OCI-LY7 (cell line): ENCODE data around the gene HNRNPL. TPM values are rescaled to one million over a fixed set of nuclear protein-coding genes. Genes with fewer than 3 reads are reported as not detected.

ENCODE experiments used
- BruUV-seq: library from RNA; stranded (reverse); fragments of 400-500 nt; replicated peaks from 2 replicates; lab custom pipeline; 2021; lab: Mats Ljungman, UMichigan
- CTCF ChIA-PET: fragments of 300-600 bp; sonication (Branson Sonifier 250); formaldehyde crosslinking; loops from one replicate; lab custom pipeline; 2022; ENCODE audit warnings: antibody characterized with exemption; ENCODE audit not compliant: unreplicated experiment; lab: Charles Lee
- POLR2A ChIA-PET: fragments of 300-600 bp; sonication (Branson Sonifier 250); formaldehyde crosslinking; loops from one replicate; lab custom pipeline; 2022; ENCODE audit warnings: antibody characterized with exemption; lab: Charles Lee
- DNase-seq: peaks from one replicate; pipeline ENCODE4 v3.0.0-alpha.2; 2015; ENCODE audit warnings: low spot score
- H2AFZ ChIP-seq: fragments of 200-600 bp; sonication (generic), shearing (Covaris generic); 2 replicates; pipeline ENCODE4 v1.6.1; 2014; ENCODE audit warnings: mild to moderate bottlenecking, antibody characterized with exemption, low read length, moderate library complexity
- H3K27ac ChIP-seq: fragments of 200-600 bp; sonication (generic); 2 replicates; pipeline ENCODE4 v1.5.1; 2014; ENCODE audit warnings: mixed run types, low read depth, mild to moderate bottlenecking, moderate library complexity, low read length, inconsistent platforms; ENCODE audit not compliant: poor library complexity, severe bottlenecking
- H3K36me3 ChIP-seq: fragments of 200-600 bp; sonication (generic); 2 replicates; pipeline ENCODE4 v1.6.1; 2014; ENCODE audit warnings: mild to moderate bottlenecking, antibody characterized with exemption, low read length, moderate library complexity, mixed read lengths; ENCODE audit not compliant: insufficient read depth
- H3K4me1 ChIP-seq: fragments of 200-600 bp; sonication (generic); 2 replicates; pipeline ENCODE4 v1.5.1; 2014; ENCODE audit warnings: mild to moderate bottlenecking, low read length; ENCODE audit not compliant: insufficient read depth, poor library complexity, severe bottlenecking
- H3K4me2 ChIP-seq: fragments of 200-600 bp; sonication (generic); 2 replicates; pipeline ENCODE4 v1.6.1; 2014; ENCODE audit warnings: mild to moderate bottlenecking, low read length
- H3K4me3 ChIP-seq: fragments of 200-600 bp; sonication (generic); 2 replicates; pipeline ENCODE4 v1.5.1; 2014; ENCODE audit warnings: mild to moderate bottlenecking, low read depth, low read length; ENCODE audit not compliant: poor library complexity, severe bottlenecking
- H3K79me2 ChIP-seq: fragments of 200-600 bp; sonication (generic); 2 replicates; pipeline ENCODE4 v1.6.1; 2016; ENCODE audit warnings: low read depth, mild to moderate bottlenecking, low read length, moderate library complexity, mixed read lengths; ENCODE audit not compliant: insufficient read depth
- H3K9me2 ChIP-seq: fragments of 200-600 bp; sonication (generic); 2 replicates; pipeline ENCODE4 v1.6.1; 2016; ENCODE audit warnings: mild to moderate bottlenecking, low read length, mixed read lengths; ENCODE audit not compliant: insufficient read depth
- H3K9me3 ChIP-seq: fragments of 200-600 bp; sonication (generic); 2 replicates; pipeline ENCODE4 v1.6.1; 2014; ENCODE audit warnings: mild to moderate bottlenecking, mixed run types, low read length, mixed read lengths
- H4K20me1 ChIP-seq: fragments of 200-600 bp; sonication (generic); 2 replicates; pipeline ENCODE4 v1.6.1; 2014; ENCODE audit warnings: mild to moderate bottlenecking, antibody characterized with exemption, low read length, moderate library complexity, mixed read lengths; ENCODE audit not compliant: insufficient read depth
- EZH2phosphoT487 ChIP-seq: fragments of 200-600 bp; sonication (generic); IDR thresholded peaks from 2 replicates; pipeline ENCODE4 v1.6.1; 2018; ENCODE audit warnings: low read depth, borderline replicate concordance, mild to moderate bottlenecking, mixed run types, antibody characterized with exemption, low read length, moderate library complexity, mixed read lengths
- intact Hi-C: fragments of 100-400 bp; cut with micrococcal nuclease; formaldehyde crosslinking; loops from one replicate; pipeline ENCODE4 v1.10.0; 2022; ENCODE audit not compliant: unreplicated experiment
- total RNA-seq, 2 experiments: library from RNA; depleted of rRNA in 1 of 2; stranded (reverse); fragments of >200 nt in 1 of 2; shearing (Covaris generic) in 1 of 2; gene quantifications; 2 replicates each; pipeline ENCODE4 v1.2.3, GENCODE V29; 2014 to 2022
- TF ChIP-seq, protein P1 (sequence below): fragments of 200-600 bp; sonication (generic); conservative IDR thresholded peaks from 2 replicates; pipeline ENCODE4 v1.5.1; 2014; ENCODE audit warnings: mild to moderate bottlenecking, antibody characterized with exemption, low read length, moderate library complexity, mixed read lengths

Gene HNRNPL
- total RNA-seq, 2 experiments from 2014 or later: 263 to 655 TPM

DNA sequence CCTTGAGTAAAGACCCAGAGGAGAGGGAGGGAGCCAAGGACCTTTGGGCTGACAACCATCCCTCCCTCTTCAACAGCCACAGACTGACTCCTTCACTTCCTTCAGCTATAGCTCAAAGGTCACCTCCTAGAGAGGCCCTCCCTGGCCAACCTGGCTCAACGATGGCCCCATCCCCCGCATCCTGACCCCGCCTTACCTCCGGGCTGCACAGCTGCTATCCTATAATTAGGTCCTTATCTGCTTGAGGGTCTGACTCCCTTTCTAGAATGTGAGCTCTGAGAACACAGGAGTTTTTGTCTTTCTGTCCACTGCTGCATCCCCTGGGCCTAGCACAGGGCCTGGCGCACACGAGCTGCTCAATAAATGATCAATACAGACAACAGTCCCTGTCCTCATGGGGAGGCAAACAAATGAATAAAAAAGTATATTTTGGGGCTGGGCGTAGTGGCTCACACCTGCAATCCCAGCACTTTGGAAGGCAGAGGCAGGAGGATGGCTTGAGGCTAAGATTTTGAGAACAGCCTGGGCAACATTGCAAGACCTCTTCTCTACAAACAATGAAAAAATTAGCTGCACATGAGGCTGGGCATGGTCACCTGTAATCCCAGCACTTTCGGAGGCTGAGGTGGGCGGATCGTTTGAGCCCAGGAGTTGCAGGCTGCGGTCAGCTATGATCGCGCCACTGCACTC lies 30.4 kb downstream of the HNRNPL start:
- TF ChIP-seq, protein P1, sequence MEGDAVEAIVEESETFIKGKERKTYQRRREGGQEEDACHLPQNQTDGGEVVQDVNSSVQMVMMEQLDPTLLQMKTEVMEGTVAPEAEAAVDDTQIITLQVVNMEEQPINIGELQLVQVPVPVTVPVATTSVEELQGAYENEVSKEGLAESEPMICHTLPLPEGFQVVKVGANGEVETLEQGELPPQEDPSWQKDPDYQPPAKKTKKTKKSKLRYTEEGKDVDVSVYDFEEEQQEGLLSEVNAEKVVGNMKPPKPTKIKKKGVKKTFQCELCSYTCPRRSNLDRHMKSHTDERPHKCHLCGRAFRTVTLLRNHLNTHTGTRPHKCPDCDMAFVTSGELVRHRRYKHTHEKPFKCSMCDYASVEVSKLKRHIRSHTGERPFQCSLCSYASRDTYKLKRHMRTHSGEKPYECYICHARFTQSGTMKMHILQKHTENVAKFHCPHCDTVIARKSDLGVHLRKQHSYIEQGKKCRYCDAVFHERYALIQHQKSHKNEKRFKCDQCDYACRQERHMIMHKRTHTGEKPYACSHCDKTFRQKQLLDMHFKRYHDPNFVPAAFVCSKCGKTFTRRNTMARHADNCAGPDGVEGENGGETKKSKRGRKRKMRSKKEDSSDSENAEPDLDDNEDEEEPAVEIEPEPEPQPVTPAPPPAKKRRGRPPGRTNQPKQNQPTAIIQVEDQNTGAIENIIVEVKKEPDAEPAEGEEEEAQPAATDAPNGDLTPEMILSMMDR: no peak
- TF ChIP-seq EZH2phosphoT487: no peak
- no peaks in the 10 kb centered on the region for H3K9me2 ChIP-seq
- H2AFZ ChIP-seq: no peak overlapping the region
- no peak overlapping the region for H3K27ac ChIP-seq
- no peak for DNase-seq
- H3K4me2 ChIP-seq: peak overlapping the region; percentile 15; the same call in 1 of the 2 replicates
- no peaks in the 10 kb centered on the region for H3K9me3 ChIP-seq
- no peak overlapping the region for H3K4me3 ChIP-seq
- H4K20me1 ChIP-seq: no peaks in the 10 kb centered on the region
- POLR2A ChIA-PET: interaction anchor here (0.6 kb wide), 1 partner anchor 8 kb away, joined by 5 read pairs; no protein-coding TSS in a partner anchor
- BruUV-seq: no TSS peak
- peaks cover 18% of the 10 kb centered on the region; the same call in 1 of the 2 replicates for H3K36me3 ChIP-seq
- peaks cover 7% of the 10 kb centered on the region for H3K4me1 ChIP-seq
- intact Hi-C loops: no loop called here
- CTCF ChIA-PET: no interaction called here
- H3K79me2 ChIP-seq: no peaks in the 10 kb centered on the region

DNA sequence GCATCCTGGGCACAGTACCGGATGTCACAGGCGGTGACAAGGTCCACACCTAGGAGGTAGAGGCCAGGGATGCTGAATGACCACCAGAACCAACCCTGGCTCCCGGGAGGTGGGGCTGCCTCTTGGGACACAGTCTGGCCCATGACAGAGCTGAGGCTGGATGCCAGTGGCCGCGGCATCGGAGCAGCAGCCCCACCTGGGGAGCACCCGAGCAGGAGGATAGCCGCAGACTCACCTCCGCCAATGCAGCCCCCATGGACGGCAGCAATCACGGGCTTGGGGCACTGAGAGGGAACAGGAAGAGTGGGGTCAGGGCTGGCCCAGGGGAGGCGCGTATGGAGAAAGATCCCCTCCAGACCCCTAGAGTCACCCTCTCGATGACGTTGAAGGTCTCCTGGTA lies 32.7 kb downstream of the HNRNPL start:
- no peaks in the 10 kb centered on the region for H4K20me1 ChIP-seq
- H3K4me1 ChIP-seq: peaks cover 7% of the 10 kb centered on the region
- no peak overlapping the region for H3K4me3 ChIP-seq
- H3K4me2 ChIP-seq: no peak overlapping the region
- H3K79me2 ChIP-seq: no peaks in the 10 kb centered on the region
- H2AFZ ChIP-seq: no peak overlapping the region
- no peak overlapping the region for H3K27ac ChIP-seq
- H3K36me3 ChIP-seq: 0 out of 2 replicates have a peak, but pooled peaks cover 9% of the 10 kb centered on the region
- no TSS peak for BruUV-seq
- no peak for TF ChIP-seq EZH2phosphoT487
- TF ChIP-seq, protein P1: no peak
- no peaks in the 10 kb centered on the region for H3K9me2 ChIP-seq
- POLR2A ChIA-PET: no interaction called here
- no peak for DNase-seq
- intact Hi-C loops: no loop called here
- no peaks in the 10 kb centered on the region for H3K9me3 ChIP-seq
- CTCF ChIA-PET: no interaction called here

DNA sequence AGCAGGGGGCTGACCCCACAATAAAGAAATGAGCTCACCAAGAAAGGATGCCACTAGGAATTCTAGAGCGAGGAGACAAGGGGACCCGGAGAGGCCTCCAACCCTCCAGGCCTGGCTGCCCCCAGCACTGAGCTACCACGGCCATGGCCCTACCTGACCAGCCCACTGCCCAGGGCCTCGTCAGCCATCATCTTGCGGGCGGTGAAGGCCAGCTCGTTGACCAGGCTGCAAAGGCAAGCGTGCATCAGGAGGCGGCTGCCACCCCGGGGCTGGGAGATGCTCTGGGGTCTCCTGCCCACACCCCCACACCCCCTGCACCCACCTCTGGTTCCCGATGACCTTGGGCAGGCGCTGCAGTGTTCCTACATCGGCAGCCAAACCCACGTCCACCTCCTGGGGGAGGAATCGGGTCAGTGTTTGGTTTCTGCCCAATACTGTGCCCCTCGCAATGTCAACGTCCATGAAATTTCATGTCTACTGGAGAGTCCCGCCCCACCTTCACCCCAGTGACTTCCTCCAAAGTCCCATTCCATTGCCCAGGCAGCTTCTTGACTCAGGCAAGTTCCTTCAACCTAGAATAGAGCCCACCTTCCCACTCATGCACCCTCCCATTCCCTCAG lies 33.5 kb downstream of the HNRNPL start:
- no peak for DNase-seq
- H3K79me2 ChIP-seq: no peaks in the 10 kb centered on the region
- ChIA-PET POLR2A (no interaction called here), CTCF (no interaction called here)
- H3K4me2 ChIP-seq: no peak overlapping the region
- no peaks in the 10 kb centered on the region for H3K9me2 ChIP-seq
- H3K36me3 ChIP-seq: 0 out of 2 replicates have a peak, but pooled peaks cover 9% of the 10 kb centered on the region
- no peak overlapping the region for H2AFZ ChIP-seq
- H3K9me3 ChIP-seq: no peaks in the 10 kb centered on the region
- intact Hi-C loops: no loop called here
- TF ChIP-seq, protein P1: no peak
- no peak for TF ChIP-seq EZH2phosphoT487
- H3K27ac ChIP-seq: no peak overlapping the region
- BruUV-seq: no TSS peak
- H3K4me3 ChIP-seq: no peak overlapping the region
- H4K20me1 ChIP-seq: no peaks in the 10 kb centered on the region
- H3K4me1 ChIP-seq: peaks cover 7% of the 10 kb centered on the region
